ENCODE measurements around the gene ITGAE. TPM values are rescaled to one million over a fixed set of nuclear protein-coding genes. Genes with fewer than 3 reads are reported as not detected.

The ITGAE gene
- total and polyA plus RNA-seq, 10 of the 15 experiments (the other 5 are each of a cell fraction or from before 2014, with no cell fraction given) = 13.1 to 161 (median 34.8) TPM

DNA sequence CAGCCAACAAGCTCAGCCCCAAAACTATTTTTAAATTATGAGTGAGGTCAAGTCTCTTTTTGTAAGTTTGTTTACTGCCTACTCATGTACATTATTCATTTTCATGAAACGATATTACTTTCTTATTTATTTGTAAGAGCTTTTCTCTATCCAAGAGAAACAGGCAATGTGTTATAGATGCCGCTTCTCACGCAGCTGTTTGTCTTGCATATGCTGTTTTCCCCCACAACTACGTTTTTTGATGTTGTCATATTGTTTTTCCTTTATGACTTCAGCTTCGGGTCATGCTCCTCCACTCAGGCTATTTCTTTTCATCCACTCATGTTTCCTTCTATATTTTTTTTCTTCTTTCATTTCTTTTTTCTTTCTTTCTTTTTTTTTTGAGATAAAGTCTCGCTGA is 20.0 kb downstream of the ITGAE start:
- ChIA-PET POLR2A (no interaction called here), SMC1A (ENCODE audit: uncharacterized antibody, unreplicated experiment) (interaction anchor here (1.1 to 1.9 kb wide), 3 partner anchors 41 to 43 kb away, joined by 3 to 6 read pairs (median 4); no protein-coding TSS in a partner anchor), RAD21 (ENCODE audit: unreplicated experiment) (no interaction called here), CTCF (interaction anchor here (1.0 to 1.4 kb wide), 2 partner anchors 14 to 43 kb away, joined by 3 read pairs; no protein-coding TSS in a partner anchor)
- WGBS (ENCODE audit: insufficient coverage, insufficient replicate concordance, low lambda C conversion rate, missing lambda C conversion rate) = 53% methylated on average over 6 of the region's 6 CpGs
- Histone ChIP-seq H3K27me3 (replicated peaks in 1 of 2; ENCODE audit: control insufficient read depth in 2 of 2, insufficient read depth in 2 of 2, low read length in 1 of 2) (no peaks in the 10 kb centered on the region), H3K9ac (ENCODE audit: control insufficient read depth, insufficient read depth, low read length) (no peak overlapping the region), H2AFZ (ENCODE audit: control insufficient read depth, low read depth, low read length) (no peak overlapping the region), H3K36me3 (ENCODE audit: control insufficient read depth in 2 of 2, insufficient read depth in 2 of 2, low read length in 1 of 2) (no peaks in the 10 kb centered on the region), H3K4me3 (no peak overlapping the region), H3K27ac (ENCODE audit: control insufficient read depth, insufficient read depth) (no peak overlapping the region), H3K79me2 (ENCODE audit: control insufficient read depth, insufficient read depth, low read length) (no peaks in the 10 kb centered on the region), H3K9me3 (replicated peaks; ENCODE audit: control insufficient read depth, insufficient read depth, low read length) (no peaks in the 10 kb centered on the region), H3K4me2 (ENCODE audit: control insufficient read depth, insufficient read depth) (no peak overlapping the region), H3K4me1 (ENCODE audit: control insufficient read depth, insufficient read depth, low read length) (no peaks in the 10 kb centered on the region), H4K20me1 (ENCODE audit: control insufficient read depth, insufficient read depth) (no peaks in the 10 kb centered on the region)
- intact Hi-C loops (cut with micrococcal nuclease; ENCODE audit: unreplicated experiment) = no loop called here
- TF ChIP-seq SUZ12 (IDR thresholded peaks at IDR 0.05; ENCODE audit: unreplicated experiment) (no peak), SREBF1 (IDR thresholded peaks at IDR 0.05; ENCODE audit: low read length) (no peak), NFIC (IDR thresholded peaks at IDR 0.05; ENCODE audit: low read depth, low read length) (no peak), EP300 (IDR thresholded peaks at IDR 0.05; ENCODE audit: borderline replicate concordance in 1 of 2, control insufficient read depth in 1 of 2, low read depth in 2 of 2, low read length in 2 of 2) (no peak), PML (IDR thresholded peaks at IDR 0.05; ENCODE audit: low read length) (no peak), NR2C2 (IDR thresholded peaks at IDR 0.05; ENCODE audit: borderline replicate concordance, control insufficient read depth, insufficient read length, low read depth) (no peak), ZBED1 (IDR thresholded peaks at IDR 0.05; ENCODE audit: borderline replicate concordance) (no peak), ZZZ3 (IDR thresholded peaks at IDR 0.05; ENCODE audit: control insufficient read depth, insufficient read length, low read depth) (no peak), TAF1 (IDR thresholded peaks at IDR 0.05; ENCODE audit: borderline replicate concordance, low read depth, low read length) (no peak), ETV6 (conservative IDR thresholded peaks at IDR 0.05 in 1 of 2, IDR thresholded peaks at IDR 0.05 in 1 of 2; ENCODE audit: borderline replicate concordance in 1 of 2, low read depth in 1 of 2) (no peak)
- TF ChIP-seq, protein P1, sequence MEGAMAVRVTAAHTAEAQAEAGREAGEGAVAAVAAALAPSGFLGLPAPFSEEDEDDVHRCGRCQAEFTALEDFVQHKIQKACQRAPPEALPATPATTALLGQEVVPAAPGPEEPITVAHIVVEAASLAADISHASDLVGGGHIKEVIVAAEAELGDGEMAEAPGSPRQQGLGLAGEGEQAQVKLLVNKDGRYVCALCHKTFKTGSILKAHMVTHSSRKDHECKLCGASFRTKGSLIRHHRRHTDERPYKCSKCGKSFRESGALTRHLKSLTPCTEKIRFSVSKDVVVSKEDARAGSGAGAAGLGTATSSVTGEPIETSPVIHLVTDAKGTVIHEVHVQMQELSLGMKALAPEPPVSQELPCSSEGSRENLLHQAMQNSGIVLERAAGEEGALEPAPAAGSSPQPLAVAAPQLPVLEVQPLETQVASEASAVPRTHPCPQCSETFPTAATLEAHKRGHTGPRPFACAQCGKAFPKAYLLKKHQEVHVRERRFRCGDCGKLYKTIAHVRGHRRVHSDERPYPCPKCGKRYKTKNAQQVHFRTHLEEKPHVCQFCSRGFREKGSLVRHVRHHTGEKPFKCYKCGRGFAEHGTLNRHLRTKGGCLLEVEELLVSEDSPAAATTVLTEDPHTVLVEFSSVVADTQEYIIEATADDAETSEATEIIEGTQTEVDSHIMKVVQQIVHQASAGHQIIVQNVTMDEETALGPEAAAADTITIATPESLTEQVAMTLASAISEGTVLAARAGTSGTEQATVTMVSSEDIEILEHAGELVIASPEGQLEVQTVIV (IDR thresholded peaks at IDR 0.05; ENCODE audit: borderline replicate concordance, partially characterized antibody) = no peak
- TF ChIP-seq, protein P2, sequence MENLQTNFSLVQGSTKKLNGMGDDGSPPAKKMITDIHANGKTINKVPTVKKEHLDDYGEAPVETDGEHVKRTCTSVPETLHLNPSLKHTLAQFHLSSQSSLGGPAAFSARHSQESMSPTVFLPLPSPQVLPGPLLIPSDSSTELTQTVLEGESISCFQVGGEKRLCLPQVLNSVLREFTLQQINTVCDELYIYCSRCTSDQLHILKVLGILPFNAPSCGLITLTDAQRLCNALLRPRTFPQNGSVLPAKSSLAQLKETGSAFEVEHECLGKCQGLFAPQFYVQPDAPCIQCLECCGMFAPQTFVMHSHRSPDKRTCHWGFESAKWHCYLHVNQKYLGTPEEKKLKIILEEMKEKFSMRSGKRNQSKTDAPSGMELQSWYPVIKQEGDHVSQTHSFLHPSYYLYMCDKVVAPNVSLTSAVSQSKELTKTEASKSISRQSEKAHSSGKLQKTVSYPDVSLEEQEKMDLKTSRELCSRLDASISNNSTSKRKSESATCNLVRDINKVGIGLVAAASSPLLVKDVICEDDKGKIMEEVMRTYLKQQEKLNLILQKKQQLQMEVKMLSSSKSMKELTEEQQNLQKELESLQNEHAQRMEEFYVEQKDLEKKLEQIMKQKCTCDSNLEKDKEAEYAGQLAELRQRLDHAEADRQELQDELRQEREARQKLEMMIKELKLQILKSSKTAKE (IDR thresholded peaks at IDR 0.05; ENCODE audit: low read depth, poor library complexity, severe bottlenecking) = no peak
- ATAC-seq (no peak), FAIRE-seq (no peak), DNase-seq (ENCODE audit: low read depth, low spot score) (no peak)
- no TSS peak for BruUV-seq (replicated peaks)
- in situ Hi-C loops (cut with MboI) = no loop called here

Data from GM12878 (cell line).